Myocyte (in vitro differentiated cells): ENCODE results near the gene RNF213. TPM values are rescaled to one million over a fixed set of nuclear protein-coding genes. Genes with fewer than 3 reads are reported as not detected.
"Not testable (repeated sequence)": the region's sequence is repeated elsewhere in the genome, so short reads cannot be mapped to it uniquely, and the experiment has no call there.

Source experiments
- DNase-seq: peaks from one replicate; pipeline ENCODE4 v3.0.0-alpha.2; 2012; ENCODE audit warnings: low read depth
- total RNA-seq: library from RNA; depleted of rRNA; stranded (reverse); fragments of >200 nt; gene quantifications from 2 replicates; pipeline ENCODE4 v1.2.3, GENCODE V29; 2014

RNF213 gene
- total RNA-seq, 1 donor from 2014 or later: 39.0 TPM

DNA sequence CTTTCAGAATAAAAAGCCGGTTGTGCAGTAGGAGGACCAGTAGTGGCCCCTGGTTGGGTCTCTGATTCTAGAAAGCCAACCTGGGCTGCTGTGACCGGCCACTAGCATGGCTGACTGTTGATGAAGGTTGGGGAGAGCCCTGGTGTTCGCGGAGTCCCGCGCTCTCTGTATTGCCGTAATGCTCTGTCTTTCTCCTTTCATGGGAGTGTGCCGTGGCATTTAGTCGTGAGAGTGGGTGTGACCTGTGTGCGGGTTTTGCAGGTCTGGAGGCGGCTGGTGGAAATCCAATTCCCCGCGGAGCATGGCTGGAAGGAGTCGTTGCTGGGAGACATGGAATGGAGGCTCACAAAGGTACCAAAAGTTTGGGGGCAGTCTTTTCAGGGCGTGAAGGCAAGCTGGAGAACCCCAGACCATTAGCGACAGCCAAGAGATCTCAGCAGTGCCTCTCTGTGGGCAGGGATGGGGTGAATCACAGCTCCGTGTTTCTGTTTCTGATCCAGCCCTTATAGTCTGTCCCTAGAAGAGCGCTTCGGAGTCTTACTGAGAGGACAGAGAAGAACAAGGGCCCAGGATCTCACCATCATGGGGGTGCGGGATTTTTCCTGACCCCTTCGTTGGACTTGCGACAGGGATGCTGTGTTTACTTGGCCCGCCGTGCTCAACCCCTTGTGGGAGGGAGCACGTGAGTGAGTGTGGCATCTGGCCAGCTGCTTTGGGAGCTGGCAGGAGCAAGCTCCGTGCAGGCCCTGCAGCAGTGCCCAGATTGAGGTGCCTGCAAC lies 56.5 kb downstream of the RNF213 start:
- DNase-seq: no peak

DNA sequence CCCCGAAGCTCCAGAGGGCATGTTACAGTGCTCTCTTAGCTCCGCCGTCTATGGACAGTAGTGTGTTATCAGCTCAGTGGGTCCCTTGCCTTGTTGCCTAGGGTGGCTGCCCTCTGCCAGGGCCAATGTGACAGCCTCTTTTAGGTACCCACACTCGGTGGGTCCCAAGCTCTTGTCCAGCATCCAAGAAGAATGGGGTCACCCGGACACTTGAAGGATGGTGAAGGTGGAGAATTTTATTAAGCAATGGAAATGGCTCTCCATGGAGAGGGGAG lies 57.0 kb downstream of the RNF213 start:
- no peak for DNase-seq

DNA sequence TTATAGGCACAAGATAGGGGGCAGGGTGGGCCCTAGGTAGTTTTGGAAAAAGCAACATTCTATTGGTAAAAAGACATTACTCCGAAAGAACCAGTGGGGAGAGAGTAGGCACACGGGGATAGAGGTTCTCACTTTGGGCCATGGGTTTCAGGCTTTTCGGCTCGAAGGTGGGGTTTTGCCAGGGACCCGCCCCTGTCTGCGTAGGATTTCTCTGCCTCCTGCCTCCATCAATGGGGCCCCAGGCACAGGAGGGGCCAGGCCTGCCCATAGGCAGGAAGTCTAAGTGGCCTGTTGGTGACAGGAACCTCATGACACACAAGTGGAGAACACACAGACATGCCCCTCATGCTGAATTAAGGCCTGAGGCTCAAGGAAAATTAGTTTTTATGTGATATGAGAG lies 57.5 kb downstream of the RNF213 start:
- DNase-seq: no peak

DNA sequence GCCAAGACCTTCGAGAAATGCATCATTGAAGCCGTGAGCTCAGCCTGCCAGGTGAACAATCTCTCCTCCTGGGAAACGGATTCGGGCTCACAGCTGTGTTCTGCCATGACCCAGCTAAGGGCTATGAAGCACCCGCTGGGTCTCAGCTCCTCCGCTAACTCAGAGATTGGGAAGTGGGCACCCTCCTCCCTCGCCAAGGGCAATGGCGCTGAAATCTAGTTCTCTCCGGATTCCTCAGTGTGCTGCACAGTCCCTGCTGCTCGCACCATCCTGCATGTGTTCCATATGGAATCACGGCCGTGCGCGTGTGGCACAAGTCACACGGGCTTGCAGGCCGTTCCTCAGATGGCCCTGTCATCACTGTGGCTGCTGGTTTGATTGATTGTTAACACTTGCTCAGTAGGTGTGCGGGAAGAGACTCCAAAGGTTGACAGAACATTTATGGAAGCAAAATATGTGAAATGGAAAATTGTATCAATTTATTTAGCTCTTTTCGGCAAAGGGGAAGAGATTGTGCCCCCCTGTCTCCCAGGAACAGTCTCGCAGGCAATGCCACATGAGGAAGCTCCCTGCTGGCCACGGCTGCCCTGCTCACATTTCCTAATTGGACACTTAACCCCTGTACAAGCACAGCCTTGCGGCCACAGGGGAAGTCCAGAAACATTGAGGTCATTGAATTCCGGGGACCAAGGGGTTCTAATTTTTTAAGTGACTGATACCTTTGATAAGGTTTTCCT lies 58.8 kb downstream of the RNF213 start:
- peak; percentile 12 for DNase-seq

DNA sequence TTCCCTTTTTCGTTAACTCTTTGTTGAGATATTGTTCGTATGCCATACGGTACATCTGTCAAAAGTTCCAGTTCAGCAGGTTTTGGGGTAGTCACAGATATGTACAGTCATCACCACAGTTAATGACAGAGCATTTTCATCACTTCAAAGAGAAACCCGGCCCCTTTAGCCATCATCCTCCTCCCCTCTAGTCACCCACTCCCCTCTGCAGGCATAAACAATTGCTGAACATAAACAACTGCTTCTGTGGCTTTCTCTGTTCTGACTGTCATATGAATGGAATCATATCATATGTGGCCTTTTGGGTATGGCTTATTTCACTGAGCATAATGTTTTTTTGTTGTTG lies 59.3 kb downstream of the RNF213 start:
- no peak for DNase-seq

DNA sequence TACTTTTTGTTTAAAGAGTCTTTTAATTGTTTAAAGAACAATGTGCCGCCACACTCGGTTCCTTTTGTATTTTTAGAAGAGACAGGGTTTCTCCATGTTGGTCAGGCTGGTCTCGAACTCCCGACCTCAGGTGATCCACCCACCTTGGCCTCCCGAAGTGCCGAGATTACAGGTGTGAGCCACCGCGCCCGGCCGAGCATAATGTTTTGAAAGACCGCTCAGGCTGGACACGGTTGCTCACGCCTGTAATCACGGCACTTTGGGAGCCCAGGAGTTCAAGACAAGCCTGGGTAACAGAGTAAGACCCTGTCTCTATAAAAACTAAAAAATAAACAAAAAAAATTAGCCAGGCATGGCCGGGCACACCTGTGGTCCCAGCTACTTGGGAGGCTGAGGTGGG lies 59.8 kb downstream of the RNF213 start:
- DNase-seq: no peak

DNA sequence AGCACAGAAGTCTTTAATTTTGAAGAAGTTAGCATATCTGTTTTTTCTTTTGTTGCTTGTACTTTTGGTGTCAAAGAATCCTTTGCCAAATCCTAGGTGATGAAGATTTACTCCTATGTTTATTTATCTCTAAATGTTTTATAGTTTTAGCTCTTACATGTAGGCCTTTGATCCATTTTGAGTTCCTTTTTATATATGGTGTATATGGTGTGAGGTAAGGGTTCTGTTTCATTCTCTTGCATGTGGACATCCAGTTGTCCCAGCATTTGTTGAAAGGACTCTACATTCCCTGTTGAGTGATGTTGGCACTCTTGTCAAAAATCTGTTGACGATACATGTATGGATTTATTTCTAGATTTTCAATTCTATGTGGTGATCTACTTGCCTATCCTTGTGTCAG lies 62.2 kb downstream of the RNF213 start:
- no peak for DNase-seq

DNA sequence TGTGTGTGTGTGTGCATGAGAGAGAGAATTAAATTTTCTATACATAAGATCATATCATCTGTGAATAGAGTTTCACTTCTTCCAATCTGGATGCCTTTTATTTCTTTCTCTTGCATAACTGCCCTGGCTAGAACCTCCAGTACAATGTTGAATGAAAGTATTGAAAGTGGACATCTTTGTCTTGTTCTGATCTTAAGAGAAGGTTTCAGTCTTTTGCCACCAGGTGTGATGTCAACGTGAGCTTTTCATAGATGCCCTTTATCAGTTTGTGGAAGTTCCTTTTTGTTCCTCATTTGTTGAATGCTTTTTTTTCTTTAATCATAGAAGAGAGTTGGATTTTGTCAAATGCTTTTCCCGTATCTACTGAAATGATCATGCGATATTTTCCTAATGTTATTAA lies 63.3 kb downstream of the RNF213 start:
- DNase-seq: no peak

DNA sequence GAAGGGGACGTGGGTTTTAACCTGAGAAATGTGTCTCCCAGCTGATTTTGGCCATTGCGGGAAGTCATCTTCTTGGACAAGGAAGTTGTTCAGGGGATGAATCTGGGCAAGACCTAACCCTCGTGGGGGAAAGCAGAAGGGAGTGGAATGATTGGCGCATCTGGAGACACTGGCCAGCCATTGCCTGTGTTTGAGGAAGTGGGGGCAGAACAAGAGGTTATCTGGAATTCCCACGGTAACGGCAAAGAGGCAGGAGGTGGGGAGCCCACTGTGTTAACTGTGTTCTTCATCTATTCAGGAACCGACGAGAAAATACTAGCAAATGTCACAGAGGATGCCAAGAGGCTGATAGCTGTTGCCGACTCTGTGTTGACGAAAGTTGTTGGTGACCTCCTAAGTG lies 66.9 kb downstream of the RNF213 start:
- DNase-seq: no peak

DNA sequence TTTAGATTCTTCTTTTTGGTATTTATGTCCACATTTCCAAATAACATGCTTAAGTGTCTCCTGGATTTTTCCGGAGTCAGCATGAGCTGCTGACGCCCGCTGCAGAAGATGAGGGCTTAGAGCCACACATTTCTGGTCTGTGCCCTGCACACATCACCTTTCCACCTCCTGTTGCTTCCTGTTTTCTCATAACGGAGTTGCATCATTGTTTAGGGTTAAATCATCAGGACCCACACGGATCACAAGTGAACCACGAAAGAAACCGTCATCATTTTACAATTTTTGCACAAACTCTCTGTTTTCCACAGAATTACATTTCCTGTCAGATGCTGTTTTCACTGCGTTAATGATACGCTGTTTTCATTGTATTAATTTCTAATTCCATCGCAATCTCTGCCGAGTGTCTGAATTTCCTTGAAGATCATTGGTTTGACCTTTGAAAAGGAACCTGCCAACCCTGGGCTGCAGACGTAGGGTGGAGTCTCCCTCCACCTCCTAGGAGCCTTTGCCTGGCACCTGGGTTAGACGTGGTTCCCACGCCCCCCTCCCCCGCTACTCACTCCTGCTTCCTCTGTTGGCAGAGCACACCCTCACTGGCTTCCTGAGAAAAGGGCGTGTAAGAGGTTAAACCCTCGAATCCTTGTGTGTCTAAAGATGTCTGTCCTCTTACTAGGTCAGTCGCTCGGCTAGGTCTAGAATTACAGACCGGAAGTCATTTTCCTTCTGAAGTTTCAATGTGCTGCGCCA lies 68.2 kb downstream of the RNF213 start:
- no peak for DNase-seq

DNA sequence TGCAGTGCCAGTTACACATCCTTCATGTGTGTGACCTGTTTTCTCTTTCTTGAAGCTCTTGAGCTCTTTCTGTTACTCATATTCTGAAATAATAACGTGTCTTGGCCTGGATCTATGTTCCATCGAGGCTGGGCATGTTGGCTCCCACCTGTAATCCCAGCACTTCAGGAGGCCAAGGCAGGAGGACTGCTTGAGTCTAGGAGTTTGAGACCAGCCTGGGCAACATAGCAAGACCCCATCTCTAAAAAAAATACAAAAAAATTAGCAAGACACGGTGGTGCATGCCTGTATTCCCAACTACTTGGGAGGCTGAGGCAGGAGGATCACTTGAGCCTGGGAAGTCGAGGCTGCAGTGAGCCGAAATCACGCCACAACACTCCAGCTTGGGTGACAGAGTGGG lies 68.8 kb downstream of the RNF213 start:
- DNase-seq: not testable (repeated sequence)

DNA sequence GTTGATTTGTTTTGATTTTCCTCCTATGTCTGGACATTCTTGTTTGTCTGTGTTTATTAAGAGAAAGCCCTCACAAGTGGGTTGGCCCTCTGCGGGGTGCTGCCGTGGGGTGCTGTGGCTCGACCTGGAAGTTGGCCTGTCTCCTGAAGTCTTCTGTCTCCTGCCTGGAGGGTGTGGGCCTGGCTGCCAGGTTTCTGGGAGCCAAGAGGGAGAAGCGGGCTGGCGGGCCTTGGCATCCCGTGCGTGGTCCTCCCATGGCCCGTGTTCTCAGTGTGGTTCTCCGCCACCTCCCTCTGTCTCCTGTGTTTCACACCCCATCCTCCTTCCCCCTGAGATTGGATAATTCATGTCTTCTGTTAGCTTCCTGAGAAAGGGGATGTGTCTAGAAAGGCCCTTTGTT lies 69.6 kb downstream of the RNF213 start:
- no peak for DNase-seq

DNA sequence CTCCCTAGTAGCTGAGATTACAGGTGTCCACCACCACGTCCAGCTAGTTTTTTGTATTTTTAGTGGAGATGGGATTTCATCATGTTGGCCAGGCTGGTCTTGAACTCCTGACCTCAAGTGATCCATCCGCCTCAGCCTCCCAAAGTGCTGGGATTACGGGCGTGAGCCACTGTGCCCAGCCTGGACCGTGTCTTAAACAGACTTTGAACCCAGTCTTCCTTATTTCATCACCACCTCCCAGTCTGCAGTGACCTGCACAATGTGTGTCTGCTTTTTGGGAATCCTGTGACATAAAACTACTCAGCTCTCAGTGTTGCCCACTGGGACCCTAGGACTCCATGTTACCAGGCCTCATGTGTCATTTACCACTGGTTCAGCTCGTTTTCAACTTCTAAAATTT lies 70.3 kb downstream of the RNF213 start:
- DNase-seq: not testable (repeated sequence)

DNA sequence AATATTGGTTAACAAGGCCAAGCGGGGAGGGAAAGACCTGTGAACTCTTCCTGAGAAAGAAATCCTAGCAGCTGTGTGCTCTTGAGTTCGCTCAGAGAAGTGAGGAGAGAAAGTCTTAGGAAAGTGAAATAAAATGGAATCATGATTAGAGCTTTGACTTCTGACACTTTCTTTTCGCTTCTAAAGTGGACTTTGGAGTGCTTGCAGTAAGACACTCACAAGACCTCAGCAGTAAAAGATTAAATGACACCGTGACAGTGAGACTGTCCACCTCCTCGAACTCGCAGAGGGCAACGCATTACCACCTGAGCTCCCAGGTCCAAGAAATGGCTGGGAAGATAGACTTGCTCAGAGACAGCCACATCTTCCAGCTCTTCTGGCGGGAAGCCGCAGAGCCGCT lies 71.2 kb downstream of the RNF213 start:
- DNase-seq: no peak

DNA sequence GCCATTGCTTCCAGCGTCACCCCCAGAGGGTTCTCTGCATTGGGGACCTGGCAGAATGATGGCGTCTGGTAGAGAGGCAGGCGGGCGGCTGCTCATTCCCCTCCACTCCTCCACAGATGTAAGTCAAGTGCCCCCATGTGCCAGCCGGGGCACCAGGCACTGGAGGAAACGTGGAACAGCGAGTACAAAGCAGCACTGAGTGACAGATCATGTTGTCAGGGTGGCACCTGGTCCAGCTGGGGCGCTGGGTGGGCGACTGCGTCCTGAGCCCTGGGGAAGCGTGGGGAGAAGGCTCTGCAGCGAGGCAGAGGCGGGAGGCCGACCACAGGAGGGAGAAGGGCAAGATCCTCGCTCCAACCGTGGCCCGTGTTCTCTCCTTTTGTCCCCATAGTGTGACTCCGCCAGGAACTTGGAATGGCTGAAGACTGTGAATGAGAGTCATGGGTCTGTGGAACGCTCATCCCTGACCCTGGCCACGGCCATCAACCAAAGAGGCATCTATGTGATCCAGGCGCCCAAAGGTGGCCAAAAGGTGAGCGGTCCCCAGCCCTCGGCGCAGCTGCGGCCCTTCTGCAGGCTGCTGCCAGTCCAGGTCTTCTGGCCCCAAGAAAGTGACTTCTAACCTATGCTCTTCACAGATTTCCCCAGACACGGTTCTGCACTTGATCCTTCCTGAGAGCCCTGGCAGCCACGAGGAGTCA lies 76.7 kb downstream of the RNF213 start:
- no peak for DNase-seq

DNA sequence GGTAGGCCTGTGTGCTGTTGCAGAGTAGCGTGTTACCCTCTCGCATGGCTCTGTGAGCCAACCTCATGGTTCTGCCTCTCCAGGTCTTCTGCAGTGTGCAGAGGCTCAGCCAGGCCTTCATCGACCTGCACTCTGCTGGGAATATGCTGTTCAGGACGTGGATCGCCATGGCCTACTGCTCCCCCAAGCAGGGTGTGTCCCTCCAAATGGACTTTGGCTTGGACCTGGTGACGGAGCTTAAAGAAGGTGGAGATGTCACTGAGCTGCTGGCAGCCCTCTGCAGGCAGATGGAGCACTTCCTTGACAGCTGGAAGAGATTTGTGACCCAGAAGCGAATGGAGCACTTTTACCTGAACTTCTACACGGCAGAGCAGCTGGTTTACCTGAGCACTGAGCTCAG lies 78.5 kb downstream of the RNF213 start:
- DNase-seq: no peak

DNA sequence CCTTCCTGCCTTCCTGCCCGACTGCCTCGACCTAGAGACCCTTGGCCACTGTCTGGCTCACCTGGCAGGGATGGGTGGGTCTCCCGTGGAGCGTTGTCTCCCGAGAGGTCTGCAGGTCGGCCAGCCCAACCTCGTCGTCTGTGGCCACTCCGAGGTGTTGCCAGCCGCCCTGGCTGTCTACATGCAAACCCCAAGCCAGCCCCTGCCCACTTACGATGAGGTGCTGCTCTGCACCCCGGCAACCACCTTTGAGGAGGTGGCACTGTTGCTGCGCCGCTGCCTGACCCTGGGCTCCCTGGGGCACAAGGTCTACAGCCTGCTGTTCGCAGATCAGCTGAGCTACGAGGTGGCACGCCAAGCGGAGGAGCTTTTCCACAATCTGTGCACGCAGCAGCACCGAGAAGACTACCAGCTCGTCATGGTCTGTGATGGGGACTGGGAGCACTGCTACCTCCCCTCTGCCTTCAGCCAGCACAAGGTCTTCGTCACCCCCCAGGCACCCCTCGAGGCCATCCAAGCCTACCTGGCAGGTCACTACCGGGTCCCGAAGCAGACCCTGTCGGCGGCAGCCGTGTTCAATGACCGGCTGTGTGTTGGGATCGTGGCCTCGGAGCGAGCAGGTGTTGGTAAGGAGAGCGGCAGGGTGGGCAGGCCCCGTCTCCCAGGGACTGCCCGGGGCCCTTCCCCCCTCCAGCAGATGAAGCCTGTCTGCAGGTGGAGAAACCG lies 79.2 kb downstream of the RNF213 start:
- no peak for DNase-seq

DNA sequence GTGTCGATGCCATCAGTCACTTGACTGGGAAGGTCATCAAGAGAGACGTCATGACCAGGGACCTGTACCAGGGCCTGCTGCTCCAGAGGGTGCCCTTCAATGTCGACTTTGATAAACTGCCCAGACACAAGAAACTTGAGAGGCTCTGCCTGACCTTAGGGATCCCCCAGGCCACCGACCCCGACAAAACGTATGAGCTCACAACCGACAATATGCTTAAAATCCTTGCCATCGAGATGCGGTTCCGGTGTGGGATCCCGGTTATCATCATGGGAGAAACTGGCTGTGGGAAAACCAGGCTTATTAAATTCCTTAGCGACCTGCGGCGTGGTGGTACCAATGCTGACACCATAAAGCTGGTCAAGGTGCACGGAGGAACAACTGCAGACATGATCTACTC lies 84.7 kb downstream of the RNF213 start:
- no peak for DNase-seq

DNA sequence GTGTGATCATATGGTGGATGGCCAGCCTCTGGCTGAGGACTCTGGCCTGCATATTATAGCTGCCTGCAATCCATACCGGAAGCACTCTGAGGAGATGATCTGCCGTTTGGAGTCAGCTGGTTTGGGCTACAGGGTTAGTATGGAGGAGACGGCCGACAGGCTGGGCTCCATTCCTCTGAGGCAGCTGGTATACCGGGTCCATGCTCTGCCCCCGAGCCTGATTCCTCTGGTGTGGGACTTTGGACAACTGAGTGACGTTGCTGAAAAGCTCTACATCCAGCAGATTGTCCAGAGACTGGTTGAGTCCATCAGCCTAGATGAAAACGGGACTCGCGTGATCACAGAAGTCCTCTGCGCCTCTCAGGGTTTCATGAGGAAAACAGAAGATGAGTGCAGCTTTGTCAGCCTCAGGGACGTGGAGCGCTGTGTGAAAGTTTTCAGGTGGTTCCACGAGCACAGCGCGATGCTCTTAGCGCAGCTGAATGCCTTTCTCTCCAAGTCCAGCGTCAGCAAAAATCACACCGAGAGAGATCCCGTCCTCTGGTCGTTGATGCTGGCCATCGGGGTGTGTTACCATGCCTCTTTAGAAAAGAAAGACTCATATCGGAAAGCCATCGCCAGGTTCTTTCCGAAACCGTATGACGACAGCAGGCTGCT lies 85.3 kb downstream of the RNF213 start:
- no peak for DNase-seq

DNA sequence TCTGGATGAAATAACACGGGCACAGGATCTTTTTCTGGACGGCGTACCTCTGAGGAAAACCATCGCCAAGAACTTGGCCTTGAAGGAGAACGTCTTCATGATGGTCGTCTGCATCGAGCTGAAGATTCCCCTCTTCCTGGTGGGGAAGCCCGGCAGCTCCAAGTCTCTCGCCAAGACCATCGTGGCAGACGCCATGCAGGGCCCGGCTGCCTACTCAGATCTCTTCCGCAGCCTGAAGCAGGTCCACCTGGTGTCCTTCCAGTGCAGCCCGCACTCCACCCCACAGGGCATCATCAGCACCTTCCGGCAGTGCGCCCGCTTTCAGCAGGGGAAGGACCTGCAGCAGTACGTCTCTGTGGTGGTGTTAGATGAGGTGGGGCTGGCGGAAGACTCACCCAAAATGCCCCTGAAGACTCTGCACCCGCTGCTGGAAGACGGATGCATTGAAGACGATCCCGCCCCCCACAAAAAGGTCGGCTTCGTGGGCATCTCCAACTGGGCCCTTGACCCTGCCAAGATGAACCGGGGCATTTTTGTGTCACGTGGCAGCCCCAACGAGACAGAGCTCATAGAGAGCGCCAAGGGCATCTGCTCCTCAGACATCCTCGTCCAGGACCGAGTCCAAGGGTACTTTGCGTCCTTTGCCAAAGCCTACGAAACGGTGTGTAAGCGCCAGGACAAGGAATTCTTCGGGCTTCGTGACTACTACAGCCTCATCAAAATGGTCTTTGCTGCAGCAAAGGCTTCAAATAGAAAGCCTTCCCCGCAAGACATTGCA lies 86.0 kb downstream of the RNF213 start:
- no peak for DNase-seq
